T-helper 2 cell (primary cell): ENCODE results near the gene GLT6D1.
"Not testable (repeated sequence)": the region's sequence is repeated elsewhere in the genome, so short reads cannot be mapped to it uniquely, and the experiment has no call there.

Source experiments
- DNase-seq, 5 experiments: peaks; one replicate each; pipeline versions ENCODE4 v3.0.0 to v3.0.0-alpha.2; 2012 to 2022
- total RNA-seq, 2 donors: gene quantifications; one replicate each; lab custom pipeline; 2026; lab: John Stamatoyannopoulos, UW

Gene GLT6D1, protein sequence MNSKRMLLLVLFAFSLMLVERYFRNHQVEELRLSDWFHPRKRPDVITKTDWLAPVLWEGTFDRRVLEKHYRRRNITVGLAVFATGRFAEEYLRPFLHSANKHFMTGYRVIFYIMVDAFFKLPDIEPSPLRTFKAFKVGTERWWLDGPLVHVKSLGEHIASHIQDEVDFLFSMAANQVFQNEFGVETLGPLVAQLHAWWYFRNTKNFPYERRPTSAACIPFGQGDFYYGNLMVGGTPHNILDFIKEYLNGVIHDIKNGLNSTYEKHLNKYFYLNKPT
- total RNA-seq, result 0 reads per million in 2 donors

DNA sequence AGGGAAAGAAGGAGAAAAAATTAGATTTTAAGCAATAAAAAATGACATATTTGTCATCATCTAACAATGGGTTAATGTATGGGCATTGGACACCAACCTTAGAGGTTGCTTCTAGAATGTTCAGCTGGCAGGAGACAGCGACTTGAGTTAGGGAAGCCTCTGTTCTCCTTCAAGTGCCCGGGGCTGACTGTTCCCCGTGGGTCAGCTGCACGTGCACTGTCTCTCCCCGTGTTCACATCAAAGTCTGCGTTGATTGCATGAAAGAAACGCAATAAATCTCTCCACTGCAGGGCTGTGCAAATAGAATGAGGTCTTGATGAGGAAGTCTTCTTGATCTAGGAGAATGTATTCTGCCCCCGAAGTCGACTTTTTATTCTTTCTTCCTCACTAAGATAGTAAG, at the start of gene GLT6D1:
GLT6D1 (minus strand) TSS at position 345 of the 400 bp plus-strand sequence. CDS start 353 bp downstream, outside the sequence.
- no peak for DNase-seq

DNA sequence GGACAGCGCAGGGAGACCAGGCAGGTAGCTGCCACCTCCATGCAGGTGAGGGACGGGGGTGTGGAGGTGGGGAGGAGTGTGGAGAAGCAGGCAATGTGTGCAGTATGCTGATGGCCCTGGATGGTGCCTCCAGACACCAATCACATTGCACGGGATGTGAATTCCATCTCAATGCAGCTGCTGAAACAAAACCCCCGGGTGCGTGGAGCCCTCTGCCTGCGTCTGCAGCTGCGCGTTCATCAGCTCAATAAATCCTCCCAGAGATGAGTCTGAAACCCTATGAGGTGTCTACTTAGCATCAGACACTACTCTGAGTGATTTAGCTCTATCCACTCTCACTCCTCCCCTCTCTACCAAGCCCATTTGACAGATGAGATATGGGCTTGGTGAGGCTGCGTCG, 49.7 kb upstream of the GLT6D1 start:
- no peak for DNase-seq

DNA sequence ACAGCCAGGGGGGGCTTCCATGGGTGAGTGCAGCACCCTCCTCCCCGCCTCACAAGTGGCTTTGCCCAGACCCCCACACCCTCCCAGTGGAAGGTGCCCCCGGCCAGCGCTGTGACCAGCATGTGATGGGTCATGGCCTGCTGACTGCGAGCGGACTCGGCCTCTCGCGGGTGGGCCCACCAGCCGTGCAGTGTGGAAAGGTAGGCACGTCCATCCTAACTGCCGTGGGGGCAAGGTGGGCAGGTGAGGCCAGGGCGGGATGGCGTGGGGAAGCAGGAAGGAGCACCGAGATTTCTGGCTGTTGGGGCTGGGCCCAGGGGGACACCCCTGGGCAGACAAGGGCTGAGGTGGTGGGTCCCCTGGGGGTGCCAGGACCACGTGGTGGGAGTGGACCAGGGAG, 47.9 kb upstream of the GLT6D1 start:
- no peak for DNase-seq

DNA sequence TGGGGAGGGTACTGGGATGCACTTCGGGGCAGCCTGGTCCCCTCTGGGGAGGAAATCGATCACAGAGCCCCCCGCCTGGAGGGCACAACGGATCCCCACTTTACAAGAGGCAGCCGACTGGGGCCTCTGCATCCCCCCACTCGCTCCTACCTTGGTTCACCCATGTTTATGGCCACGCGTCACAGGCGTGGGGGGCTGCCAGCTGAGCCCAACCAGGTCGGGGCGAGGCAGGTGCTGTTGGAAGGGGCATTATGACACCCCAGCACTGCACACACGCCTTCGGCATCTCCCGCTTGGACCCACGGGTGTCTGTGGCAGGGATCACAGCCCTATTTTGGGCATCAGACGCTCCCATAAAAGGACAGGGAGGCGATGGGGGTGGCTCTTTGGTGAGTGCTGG, 45.4 kb upstream of the GLT6D1 start:
- DNase-seq, result no peak

DNA sequence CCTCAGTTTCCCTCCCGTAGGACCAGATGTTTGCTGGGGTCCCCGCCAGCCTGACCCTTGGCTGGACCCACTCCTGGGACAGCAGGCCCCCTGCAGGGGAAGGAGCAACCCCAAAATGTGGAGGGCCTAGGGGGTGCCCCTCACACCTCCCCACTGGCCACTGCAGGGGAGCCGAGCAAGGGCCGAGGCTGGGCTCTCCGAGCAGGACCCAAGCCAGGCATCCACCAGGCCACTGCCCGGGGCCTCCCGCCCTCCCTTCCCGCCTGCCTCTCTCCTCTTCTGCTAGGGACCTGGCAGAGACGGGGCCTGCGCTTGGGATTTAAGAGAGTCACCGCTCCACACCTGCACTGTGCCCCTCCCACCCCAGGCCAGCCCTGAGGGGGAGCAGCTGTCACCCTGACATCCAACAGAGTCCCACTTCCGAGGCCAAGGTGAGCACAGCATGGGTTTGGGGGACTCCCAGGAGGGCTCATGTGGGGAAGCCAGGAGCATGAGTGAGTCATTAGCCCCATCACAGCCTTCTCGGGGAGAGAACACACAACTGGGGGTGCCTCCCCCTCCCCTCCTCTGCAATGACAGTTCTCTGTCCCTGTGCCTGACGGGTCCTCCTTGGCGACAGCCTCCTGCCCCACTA, 44.2 kb upstream of the GLT6D1 start:
- DNase-seq, result no peak

DNA sequence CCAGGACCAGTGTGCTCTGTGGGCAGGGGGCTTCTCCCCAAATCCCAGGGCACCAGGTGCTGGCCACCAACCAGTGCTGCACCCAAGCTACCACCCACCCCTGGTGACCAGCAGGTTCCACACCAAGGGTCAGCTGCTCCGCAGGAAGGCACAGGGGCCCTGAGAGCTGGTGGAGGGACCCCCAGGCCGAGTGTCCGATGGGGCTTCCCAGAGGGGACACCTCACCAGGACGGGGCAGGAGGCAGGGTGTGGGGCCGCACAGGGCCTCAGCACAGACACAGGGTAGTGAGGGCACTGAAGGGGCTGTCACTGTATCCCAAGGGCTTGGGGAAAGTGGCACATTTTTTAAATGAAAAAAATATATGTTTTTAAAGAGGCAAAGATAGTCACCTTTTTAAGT, 41.8 kb upstream of the GLT6D1 start:
- no peak for DNase-seq

DNA sequence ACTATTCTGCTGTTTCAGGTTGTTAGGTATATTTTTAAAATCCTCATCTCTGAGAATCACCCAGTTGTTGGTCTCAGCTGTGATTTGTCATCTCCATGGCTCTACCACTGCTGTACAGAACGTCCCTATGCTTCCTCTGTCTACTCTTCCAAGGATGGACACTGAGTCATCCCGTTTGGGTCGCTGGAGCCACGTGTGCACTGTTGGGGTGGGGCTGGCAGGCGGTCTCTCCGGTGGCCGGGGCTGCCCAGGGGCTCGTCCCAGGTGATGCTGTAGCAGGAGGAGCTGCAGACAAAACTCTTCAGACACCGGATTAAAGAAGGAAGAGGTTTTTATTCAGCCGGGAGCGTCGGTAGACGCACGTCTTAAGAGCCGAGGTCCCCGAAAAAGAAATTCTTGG, 40.7 kb upstream of the GLT6D1 start:
- DNase-seq, result no peak

DNA sequence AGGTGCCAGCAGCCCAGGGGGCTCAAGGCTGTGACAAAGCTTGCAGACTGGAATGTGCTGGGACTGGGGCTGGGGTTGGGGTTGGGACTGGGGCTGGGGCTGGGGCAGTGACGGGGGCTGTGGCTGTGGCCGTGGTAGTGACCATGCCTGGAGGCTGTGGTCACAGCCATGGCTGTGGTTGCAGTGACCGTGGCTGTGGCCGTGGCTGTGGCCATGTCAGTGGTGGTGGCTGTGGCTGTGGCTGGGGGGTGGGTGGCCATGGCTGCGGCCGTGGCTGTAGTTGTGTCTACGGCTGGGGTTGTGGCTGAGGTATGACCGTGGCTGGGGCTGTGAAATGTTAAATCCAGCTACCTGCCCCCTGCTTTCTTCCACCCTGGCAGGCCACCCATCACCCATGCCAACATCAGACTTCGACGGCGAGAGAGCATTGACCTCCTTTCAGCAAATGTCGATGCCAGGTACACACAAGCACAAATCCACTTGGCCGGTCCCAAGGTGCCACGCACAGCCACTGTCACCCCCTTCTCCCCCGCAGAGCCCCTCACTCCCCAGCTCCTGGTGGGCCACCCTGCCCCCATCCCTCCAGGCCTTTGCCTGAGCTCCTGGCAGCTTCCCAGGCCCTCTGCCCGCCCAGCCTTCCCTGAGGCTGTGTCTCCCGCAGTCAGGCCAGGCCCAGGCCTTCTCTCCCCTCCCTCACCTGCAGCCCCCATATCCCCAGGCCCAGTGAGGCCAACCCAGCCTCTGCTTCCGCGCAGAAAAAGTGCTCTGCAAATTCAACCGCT, 39.1 kb upstream of the GLT6D1 start:
- no peak for DNase-seq

DNA sequence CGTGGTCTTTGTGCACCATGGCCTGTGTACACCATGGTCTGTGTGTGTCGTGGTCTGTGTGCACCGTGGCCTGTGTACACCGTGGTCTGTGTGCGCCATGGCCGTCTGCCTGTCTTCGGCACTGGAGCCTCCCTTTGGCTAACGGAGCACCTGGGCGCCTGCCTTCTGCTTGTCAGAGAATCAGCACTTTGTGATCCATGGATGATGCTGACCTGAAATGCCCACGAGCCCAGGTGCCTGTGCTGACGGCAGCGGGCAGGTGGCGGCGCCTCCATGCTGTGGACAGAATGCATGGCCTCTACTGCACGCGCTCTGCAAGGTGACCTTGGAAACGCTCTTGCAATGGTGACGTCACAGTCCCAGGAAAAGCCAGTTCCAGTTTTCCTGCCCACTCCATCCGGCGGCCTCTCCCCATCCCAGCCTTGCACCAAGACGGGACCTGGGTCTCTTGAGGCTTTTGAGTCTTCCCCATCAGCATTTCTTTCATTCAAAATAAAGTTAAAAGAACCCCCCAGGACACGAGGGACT, 38.4 kb upstream of the GLT6D1 start:
- no peak for DNase-seq

DNA sequence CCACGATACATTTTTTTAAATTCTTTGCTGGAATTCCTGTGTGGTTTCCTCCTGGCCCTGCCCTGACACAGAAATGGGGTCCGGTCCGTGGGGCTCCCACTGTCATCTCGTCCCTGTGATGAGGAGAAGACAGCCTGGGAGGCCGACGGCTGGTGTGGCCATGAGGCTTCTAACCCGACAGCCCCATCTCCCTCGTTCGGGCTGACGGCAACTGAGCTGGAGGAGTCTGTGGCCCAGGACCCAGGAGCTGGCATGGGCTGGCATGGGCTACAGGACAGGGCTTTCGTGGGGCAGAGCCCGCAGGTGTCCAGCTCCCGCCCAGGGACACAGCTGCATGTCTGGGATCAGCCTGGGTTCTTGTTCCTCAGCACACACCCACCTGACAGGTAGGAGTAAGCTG, 37.6 kb upstream of the GLT6D1 start:
- DNase-seq, result no peak

DNA sequence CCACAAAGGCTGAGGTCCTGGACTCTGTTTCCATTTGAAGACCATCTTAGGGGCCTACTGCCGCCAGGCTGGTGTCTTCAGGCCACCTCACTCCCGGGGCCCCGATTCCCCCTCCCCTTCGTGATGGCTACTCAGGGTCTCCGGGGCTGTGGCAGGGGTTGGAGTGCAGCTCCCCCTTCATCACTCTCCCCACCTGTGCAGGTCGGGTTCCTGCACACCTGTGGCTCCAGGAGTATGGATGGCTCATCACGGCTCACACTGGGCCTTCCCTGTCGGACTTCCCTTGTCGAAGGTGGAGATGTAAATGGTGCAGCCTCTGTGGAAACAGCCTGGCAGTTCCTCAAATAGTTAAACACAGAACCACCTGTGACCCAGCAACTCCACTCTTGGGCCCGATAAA, 35.6 kb upstream of the GLT6D1 start:
- no peak for DNase-seq

DNA sequence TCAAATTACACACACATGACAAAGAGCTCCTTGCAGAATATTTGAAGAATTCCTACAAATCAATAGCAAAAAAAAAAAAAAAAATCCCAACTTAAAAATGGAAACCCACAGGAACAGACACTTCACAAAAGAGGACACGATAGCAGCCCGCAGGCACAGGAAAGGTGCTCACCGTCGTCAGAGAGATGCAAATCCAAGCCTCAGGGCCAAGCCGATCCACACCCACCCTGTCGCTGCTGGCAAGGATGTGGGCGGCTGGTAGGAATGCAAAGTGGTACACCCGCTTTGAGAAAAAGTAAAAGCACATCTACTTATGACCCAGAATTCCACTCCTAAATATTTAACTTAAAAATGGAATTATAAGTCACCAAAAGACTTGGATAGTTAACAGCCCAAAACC, 34.6 kb upstream of the GLT6D1 start:
- no peak for DNase-seq

DNA sequence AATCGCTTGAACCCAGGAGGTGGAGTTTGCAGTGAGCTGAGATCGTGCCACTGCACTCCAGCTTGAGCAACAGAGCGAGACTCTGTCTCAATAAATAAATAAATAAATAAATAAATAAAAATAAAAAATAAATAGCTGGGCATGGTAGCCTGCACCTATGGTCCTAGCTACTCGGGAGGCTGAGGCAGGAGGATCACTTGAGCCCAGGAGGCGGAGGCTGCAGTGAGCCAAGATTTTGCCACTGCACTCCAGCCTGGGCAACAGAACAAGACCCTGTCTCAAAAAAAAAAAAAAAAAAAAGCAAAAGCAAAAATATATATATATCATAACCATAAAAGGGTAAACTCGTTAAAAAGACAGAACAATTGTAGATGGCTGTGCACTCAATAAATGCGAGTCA, 33.4 kb upstream of the GLT6D1 start:
- DNase-seq, result not testable (repeated sequence)

DNA sequence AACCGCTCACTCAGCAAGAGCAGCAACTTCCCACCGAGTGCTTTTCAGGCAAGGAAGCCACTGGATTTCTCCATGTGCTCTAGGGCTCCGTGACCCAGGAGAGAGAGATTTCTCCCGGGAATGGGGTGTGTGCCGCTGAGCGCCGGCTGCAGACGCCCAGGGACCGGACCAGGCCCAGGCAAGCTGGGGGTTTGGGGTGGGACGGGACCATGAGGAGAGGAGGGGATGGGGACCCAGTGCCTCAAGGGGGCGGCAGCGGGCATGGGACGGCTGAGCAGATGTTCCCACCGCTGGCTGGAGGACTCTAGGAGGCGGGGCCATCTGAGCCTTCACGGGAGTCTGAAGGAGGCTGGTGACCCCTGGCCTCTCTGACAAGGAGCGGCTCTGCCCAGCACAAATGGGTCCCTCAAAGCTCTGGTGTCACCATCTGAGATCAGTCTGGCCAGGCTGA, 32.3 kb upstream of the GLT6D1 start:
- DNase-seq, result no peak

DNA sequence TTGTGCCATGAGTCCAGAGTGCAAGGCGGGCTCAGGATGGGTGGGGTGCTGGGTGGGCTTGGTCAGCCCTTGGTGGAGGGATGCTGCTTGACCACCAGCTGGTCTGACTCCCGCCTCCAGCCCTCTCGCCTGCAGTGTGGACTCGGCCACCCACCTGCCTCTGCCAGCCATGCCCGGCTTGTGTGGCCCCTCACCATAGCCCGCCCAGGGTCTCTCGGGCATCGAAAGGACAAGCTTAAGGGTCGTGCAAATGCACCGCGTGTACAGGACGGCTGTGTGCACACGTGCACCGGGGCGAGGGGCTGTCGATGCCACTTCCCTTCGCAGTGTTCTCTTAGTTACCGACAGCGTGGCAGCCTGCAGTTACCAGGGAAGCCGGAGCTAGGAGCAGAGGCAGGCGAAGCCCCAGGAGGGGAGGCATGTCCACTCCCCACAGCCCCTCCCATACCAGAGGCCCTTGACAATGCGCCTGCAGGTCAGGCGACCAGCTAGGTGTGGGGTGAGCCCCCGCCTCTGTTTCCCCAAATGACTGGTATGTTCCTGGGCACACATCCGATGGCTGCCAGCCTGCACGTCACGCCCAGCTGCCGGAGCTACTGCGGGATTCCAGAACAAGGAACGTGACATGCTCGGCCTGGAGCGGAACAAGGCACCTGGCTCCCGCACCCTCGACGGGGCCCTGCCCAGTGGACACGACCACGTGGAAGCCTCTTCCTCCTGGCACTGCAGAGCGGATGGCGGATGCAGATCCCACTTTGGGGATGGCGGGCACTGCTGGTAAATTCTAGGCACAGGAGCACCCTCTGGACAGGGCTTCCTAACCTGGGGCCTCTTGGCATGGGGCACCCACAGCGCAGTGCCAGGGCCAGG, 31.6 kb upstream of the GLT6D1 start:
- no peak for DNase-seq

DNA sequence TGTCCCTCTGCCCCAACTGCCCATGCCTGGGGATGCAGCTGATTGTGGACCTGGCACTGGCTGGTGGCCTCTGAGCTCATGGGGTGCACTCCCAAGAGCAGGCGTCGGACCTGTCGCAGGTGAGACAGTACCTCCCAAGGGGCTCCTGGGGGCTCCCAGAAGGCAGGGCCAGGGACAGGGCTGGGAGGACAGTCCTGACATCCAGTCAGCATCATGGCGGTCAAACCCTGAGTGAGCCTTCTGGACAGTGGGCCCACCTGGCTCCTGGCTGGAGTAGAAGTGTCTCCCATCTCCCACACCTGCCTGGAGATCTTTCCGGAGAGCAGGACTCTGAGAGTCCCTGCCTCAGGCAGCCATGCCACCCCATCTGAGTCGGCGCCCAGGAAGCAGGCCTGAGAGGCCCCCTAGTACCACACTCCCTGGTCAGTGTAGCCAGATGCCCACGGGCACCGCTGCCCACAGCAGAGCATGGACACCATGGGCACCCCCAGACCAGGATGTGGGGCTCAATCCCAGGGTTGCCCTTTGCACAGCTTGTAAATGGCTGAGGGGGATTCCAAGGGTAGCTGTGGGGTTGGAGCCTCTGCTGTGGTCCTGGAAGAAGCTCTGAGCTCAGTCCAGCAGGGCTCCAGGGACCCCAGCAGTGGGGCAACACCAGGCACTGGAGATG, 30.4 kb upstream of the GLT6D1 start:
- no peak for DNase-seq

DNA sequence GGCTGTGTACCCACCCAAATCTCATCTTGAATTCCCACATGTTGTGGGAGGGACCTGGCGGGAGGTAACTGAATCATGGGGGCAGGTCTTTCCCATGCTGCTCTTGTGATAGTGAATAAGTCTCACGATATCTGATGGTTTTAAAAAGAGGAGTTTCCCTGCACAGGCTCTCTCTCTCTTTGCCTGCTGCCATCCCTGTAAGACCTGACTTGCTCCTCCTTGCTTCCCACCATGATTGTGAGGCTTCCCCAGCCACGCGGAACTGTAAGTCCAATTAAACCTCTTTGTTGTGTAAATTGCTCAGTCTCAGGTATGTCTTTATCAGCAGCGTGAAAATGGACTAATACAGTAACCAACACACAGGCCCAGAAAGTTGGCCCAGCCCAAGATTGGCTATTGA, 29.7 kb upstream of the GLT6D1 start:
- DNase-seq, result not testable (repeated sequence)

DNA sequence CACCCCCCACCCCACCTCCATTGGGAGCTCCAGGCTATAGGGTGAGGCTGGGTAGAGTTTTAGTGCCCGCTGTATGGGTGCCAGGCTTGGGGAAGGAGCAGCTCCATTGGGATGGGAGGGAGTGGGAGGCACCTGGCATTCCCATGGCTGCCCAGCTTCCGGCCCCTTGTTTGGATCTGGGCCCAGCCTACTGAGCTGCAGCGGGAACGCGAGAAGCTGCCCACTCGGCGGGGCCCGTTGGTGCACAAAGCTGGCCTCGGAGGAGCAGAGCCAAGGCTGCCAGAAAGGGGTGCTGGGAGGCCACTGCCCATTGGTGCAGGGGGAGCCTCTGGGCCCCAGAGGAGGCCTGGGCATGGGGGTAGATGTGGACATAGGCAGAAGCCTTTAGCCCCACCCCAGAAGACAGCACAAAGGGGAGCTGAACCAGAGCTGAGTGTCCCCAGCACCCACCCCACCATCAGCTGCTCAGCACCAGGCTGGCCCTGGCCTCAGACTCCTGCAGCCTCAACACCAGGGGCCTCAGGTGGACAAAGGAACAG, 28.2 kb upstream of the GLT6D1 start:
- no peak for DNase-seq

DNA sequence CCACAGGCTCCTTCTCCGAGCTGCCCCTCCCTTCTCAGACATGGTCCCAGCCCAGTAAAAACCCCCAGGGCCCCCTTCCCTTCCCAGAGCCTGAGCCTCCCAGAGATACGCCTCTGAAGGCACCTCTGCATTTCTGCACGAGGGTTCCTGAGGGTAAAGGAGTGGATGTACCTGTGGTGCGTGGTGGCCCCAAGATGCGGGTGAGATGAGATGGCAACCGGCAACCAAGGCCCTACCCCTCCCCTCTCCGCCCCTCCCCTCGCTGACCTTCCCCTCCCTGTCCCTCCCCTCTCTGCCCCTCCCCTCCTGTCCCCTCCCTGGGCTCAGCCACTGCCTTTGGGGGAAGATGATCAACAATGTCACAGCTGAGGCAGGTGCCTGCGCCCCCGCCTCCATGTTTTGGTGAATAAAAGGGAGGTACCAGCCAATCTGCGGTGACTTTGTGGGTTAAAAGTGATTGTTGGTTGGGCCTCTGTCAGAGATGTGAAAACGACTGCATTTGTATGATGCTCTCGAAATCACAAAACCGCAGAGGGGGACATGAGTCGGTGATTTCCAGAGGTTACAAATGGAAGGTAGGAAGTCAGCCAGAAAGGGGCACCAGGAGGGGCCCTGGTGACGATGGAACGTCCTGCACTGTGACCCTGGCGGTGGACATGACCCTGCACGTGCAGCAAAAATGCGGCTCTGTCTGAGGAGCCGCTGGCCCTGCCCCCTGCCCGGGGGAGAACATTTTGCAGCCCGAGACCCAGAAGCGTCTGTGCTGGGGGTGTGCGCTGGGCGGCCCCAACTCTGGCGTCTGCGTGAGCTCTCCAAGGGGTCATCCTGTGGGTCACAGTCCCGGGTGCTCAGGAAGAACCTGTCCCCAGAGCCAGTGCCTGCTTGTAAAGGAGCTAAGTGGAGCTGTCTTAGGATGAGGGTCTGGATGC, 27.5 kb upstream of the GLT6D1 start:
- DNase-seq, result no peak

DNA sequence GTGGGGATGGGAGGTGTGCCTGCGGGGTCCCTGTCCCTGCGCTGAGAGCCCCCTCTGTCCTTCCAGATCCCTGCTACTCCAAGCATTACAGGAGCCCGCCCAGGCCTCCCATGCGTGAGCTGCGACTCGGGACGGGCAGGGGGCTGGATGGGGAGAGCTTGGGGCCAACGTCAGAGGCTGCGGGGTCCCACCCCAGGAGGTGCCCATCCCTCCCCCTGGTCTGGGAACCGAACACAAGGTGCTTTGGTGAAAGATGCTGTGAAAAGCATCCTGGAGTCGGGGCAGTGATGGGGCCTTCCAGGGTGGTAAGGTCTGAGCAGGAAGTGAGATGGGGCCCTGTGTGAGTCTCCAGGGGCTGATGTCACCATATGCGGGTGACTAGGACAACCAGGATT, 26.5 kb upstream of the GLT6D1 start:
- no peak for DNase-seq
